HepG2 (cell line): ENCODE measurements around the gene ZBTB7C. TPM values are rescaled to one million over a fixed set of nuclear protein-coding genes. Genes with fewer than 3 reads are reported as not detected.
A peak's percentile ranks its signal among the peaks of the same experiment; 100 is the strongest.

Experiments used
- FOSL2 ChIP-seq: sonication (generic); formaldehyde crosslinking; IDR thresholded peaks from 2 replicates; pipeline ENCODE4 v1.4.0; 2020; ENCODE audit warnings: missing genetic modification reagents
- FOXO4 ChIP-seq: sonication (generic); formaldehyde crosslinking; conservative IDR thresholded peaks from 2 replicates; pipeline ENCODE4 v1.8.1; 2023; ENCODE audit warnings: missing genetic modification reagents
- HMGXB4 ChIP-seq, 2 experiments: sonication (generic) in 1 of 2; formaldehyde crosslinking in 1 of 2; IDR thresholded peaks; 2 replicates each; pipeline versions ENCODE4 v1.4.0 to v1.6.1; 2018 to 2020; ENCODE audit warnings: missing genetic modification reagents in 2 of 2, borderline replicate concordance in 1 of 2, low read depth in 1 of 2, mild to moderate bottlenecking in 1 of 2, missing biosample characterization in 1 of 2
- IRF2 ChIP-seq: IDR thresholded peaks from 2 replicates; pipeline ENCODE4 v1.6.1; 2018; ENCODE audit warnings: missing genetic modification reagents, missing compliant biosample characterization
- MED1 ChIP-seq: sonication (generic); formaldehyde crosslinking; IDR thresholded peaks from 2 replicates; pipeline ENCODE4 v1.4.0; 2020; ENCODE audit warnings: missing genetic modification reagents
- MXD1 ChIP-seq: sonication (generic); formaldehyde crosslinking; IDR thresholded peaks from 2 replicates; pipeline ENCODE4 v1.4.0; 2020; ENCODE audit warnings: mild to moderate bottlenecking, missing genetic modification reagents
- MYPOP ChIP-seq: sonication (generic); formaldehyde crosslinking; IDR thresholded peaks from 2 replicates; pipeline ENCODE4 v1.8.1; 2023; ENCODE audit warnings: mild to moderate bottlenecking, moderate library complexity, missing genetic modification reagents
- RFXAP ChIP-seq: sonication (generic); formaldehyde crosslinking; IDR thresholded peaks from 2 replicates; pipeline ENCODE4 v1.4.0; 2020; ENCODE audit warnings: missing genetic modification reagents, borderline replicate concordance
- SMAD3 ChIP-seq: sonication (generic); formaldehyde crosslinking; IDR thresholded peaks from 2 replicates; pipeline ENCODE4 v1.4.0; 2020; ENCODE audit warnings: missing genetic modification reagents
- SMARCE1 ChIP-seq: fragments of 450-650 bp; IDR thresholded peaks from 2 replicates; pipeline ENCODE4 v1.6.1; 2017; ENCODE audit warnings: borderline replicate concordance
- TBX2 ChIP-seq: sonication (generic); formaldehyde crosslinking; IDR thresholded peaks from 2 replicates; pipeline ENCODE4 v1.5.0; 2020; ENCODE audit warnings: missing genetic modification reagents, mild to moderate bottlenecking, borderline replicate concordance
- THAP9 ChIP-seq: sonication (generic); formaldehyde crosslinking; IDR thresholded peaks from 2 replicates; pipeline ENCODE4; 2020; ENCODE audit warnings: missing genetic modification reagents, mild to moderate bottlenecking, borderline replicate concordance
- YY1 ChIP-seq: IDR thresholded peaks from 2 replicates; pipeline ENCODE4 v1.6.1; 2011; ENCODE audit warnings: low read length, low read depth, moderate library complexity, mild to moderate bottlenecking; ENCODE audit not compliant: insufficient read depth, insufficient replicate concordance
- ZNF274 ChIP-seq: sonication (generic); formaldehyde crosslinking; IDR thresholded peaks from 2 replicates; pipeline ENCODE4 v1.5.1; 2020; ENCODE audit warnings: mild to moderate bottlenecking, missing genetic modification reagents
- ZNF331 ChIP-seq: sonication (generic); formaldehyde crosslinking; IDR thresholded peaks from 2 replicates; pipeline ENCODE4 v1.4.0; 2020; ENCODE audit warnings: missing genetic modification reagents
- ZSCAN5A ChIP-seq: sonication (generic); formaldehyde crosslinking; IDR thresholded peaks from 2 replicates; pipeline ENCODE4 v1.8.0; 2022; ENCODE audit warnings: mild to moderate bottlenecking, missing genetic modification reagents, borderline replicate concordance
- polyA plus RNA-seq, 8 experiments: library from polyadenylated mRNA; depleted of rRNA in 3 of 8; stranded (reverse) in 7 of 8; unstranded in 1 of 8; fragments of >200 nt; fragmentation: Illumina TruSeq in 4 of 8; extraction: Trizol in 4 of 8; gene quantifications; 2 replicates each; pipeline versions ENCODE4 v1.2.1 to v1.2.3, GENCODE V29; 2011 to 2016; ENCODE audit warnings: low read depth in 4 of 8, missing spikeins in 1 of 8, mixed read lengths in 1 of 8; ENCODE audit not compliant: insufficient read depth in 1 of 8
- total RNA-seq, 5 experiments: library from RNA; depleted of rRNA; stranded (reverse); fragments of >200 nt; fragmentation: Illumina TruSeq; extraction: Trizol; gene quantifications; 2 replicates each; pipeline ENCODE4 v1.2.3, GENCODE V29; 2016; ENCODE audit warnings: low read depth in 1 of 5

The ZBTB7C gene
- total and polyA plus RNA-seq, 2 of the 13 experiments (the other 11 are each of a cell fraction or from before 2014, with no cell fraction given): 0.01 to 0.04 TPM

- TF ChIP-seq IRF2 (CRISPR knock-in tag): peak; percentile 62
- no peak for TF ChIP-seq FOXO4 (CRISPR knock-in tag)
- no peak for TF ChIP-seq SMARCE1
- 0 out of 2 replicates have a peak, but pooled peaks have one; percentile 25 for TF ChIP-seq ZNF331 (CRISPR knock-in tag)
- TF ChIP-seq TBX2 (CRISPR knock-in tag): peak; percentile 40; the same call in 1 of the 2 replicates
- TF ChIP-seq ZSCAN5A (CRISPR knock-in tag): 0 out of 2 replicates have a peak, but pooled peaks have one; percentile 40
- TF ChIP-seq RFXAP (CRISPR knock-in tag): no peak
- no peak for TF ChIP-seq SMAD3 (CRISPR knock-in tag)
- peak; percentile 19; the same call in 1 of the 2 replicates for TF ChIP-seq FOSL2 (CRISPR knock-in tag)
- no peak for TF ChIP-seq ZNF274 (CRISPR knock-in tag)
- TF ChIP-seq YY1: peak; percentile 56
- peak; percentile 39; the same call in 1 of the 2 replicates for TF ChIP-seq MXD1
- TF ChIP-seq THAP9 (CRISPR knock-in tag): peak; percentile 32; the same call in 1 of the 2 replicates
- peak; percentile 18; the same call in 1 of the 2 replicates for TF ChIP-seq MYPOP (CRISPR knock-in tag)
- peak; percentile 72 to 77; a peak in 3 of 4 replicates for TF ChIP-seq HMGXB4 (CRISPR knock-in tag; IDR thresholded peaks at IDR 0.05; ENCODE audit: borderline replicate concordance in 1 of 2, low read depth in 1 of 2)
- TF ChIP-seq MED1 (CRISPR knock-in tag): 0 out of 2 replicates have a peak, but pooled peaks have one; percentile 22
Measured at GRCh38 chr18:48446582-48447225, 37.5 kb upstream of the ZBTB7C start (continued).
